Measurements from ENCODE around the gene C3orf38.
"Not testable (repeated sequence)": the region's sequence is repeated elsewhere in the genome, so short reads cannot be mapped to it uniquely, and the experiment has no call there.

The C3orf38 gene

GRCh38 chr3:88117683-88118082 lies 32.1 kb upstream of the C3orf38 start:
- DNase-seq (ENCODE audit: low read depth) = no peak
- TF ChIP-seq, protein P1, sequence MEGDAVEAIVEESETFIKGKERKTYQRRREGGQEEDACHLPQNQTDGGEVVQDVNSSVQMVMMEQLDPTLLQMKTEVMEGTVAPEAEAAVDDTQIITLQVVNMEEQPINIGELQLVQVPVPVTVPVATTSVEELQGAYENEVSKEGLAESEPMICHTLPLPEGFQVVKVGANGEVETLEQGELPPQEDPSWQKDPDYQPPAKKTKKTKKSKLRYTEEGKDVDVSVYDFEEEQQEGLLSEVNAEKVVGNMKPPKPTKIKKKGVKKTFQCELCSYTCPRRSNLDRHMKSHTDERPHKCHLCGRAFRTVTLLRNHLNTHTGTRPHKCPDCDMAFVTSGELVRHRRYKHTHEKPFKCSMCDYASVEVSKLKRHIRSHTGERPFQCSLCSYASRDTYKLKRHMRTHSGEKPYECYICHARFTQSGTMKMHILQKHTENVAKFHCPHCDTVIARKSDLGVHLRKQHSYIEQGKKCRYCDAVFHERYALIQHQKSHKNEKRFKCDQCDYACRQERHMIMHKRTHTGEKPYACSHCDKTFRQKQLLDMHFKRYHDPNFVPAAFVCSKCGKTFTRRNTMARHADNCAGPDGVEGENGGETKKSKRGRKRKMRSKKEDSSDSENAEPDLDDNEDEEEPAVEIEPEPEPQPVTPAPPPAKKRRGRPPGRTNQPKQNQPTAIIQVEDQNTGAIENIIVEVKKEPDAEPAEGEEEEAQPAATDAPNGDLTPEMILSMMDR (IDR thresholded peaks at IDR 0.05; ENCODE audit: low read depth, low read length, missing control alignments) = no peak
- in situ Hi-C loops (cut with HindIII; ENCODE audit: low sequenced_read_pairs) = no loop called here
- no peak overlapping the region for H3K4me3 ChIP-seq (ENCODE audit: low read depth, low read length)

DNA sequence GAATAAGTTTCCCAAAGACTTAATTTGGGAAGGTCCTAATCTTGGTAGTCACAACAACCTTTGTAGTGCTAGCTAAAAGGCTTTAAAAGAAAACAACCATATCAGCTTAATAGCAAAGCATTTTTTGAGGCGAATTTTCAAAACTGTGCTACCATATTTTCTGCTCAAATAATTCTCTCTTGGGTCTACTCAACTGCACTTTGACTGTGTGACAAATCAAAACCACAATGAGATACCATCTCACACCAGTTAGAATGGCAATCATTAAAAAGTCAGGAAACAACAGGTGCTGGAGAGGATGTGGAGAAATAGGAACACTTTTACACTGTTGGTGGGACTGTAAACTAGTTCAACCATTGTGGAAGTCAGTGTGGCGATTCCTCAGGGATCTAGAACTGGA lies 31.2 kb upstream of the C3orf38 start:
- in situ Hi-C loops (cut with HindIII; ENCODE audit: low sequenced_read_pairs) = not testable (repeated sequence)

GRCh38 chr3:88123526-88123925 lies 26.2 kb upstream of the C3orf38 start:
- no peak overlapping the region for H3K4me3 ChIP-seq (ENCODE audit: low read depth, low read length)
- DNase-seq (ENCODE audit: low read depth) = no peak
- TF ChIP-seq, protein P1 (IDR thresholded peaks at IDR 0.05; ENCODE audit: low read depth, low read length, missing control alignments) = no peak
- in situ Hi-C loops (cut with HindIII; ENCODE audit: low sequenced_read_pairs) = no loop called here

More for the DNA sequence above, 31.2 kb upstream of the C3orf38 start:
- not testable (repeated sequence) for H3K4me3 ChIP-seq (ENCODE audit: low read depth, low read length); DNase-seq (ENCODE audit: low read depth)

DNA sequence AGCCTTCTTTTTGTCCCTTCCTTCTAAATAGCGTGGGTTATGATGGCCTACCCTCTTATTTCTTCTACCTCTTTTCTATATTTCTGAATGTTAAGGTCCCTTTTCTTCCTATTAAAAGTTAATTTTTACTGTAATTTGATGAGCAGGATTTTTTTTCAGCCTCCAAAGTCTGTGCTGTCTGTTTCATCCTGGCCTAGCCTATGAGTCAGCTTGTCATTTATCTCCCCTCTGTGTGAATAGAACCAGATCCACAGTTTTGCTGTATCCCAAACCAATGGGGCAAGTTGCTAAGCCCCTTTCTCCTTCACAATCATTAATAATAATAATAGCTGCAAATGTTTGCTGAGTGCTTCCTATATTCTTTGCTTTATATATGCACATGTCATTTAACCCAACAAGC lies 18.1 kb upstream of the C3orf38 start:
- DNase-seq (ENCODE audit: low read depth) = no peak
- in situ Hi-C loops (cut with HindIII; ENCODE audit: low sequenced_read_pairs) = no loop called here
- TF ChIP-seq, protein P1 (IDR thresholded peaks at IDR 0.05; ENCODE audit: low read depth, low read length, missing control alignments) = no peak
- H3K4me3 ChIP-seq (ENCODE audit: low read depth, low read length) = no peak overlapping the region

GRCh38 chr3:88132894-88133293 lies 16.9 kb upstream of the C3orf38 start:
- H3K4me3 ChIP-seq (ENCODE audit: low read depth, low read length) = no peak overlapping the region
- DNase-seq (ENCODE audit: low read depth) = no peak
- TF ChIP-seq, protein P1 (IDR thresholded peaks at IDR 0.05; ENCODE audit: low read depth, low read length, missing control alignments) = no peak
- in situ Hi-C loops (cut with HindIII; ENCODE audit: low sequenced_read_pairs) = no loop called here

- in situ Hi-C loops (cut with HindIII; ENCODE audit: low sequenced_read_pairs) = no loop called here
- TF ChIP-seq, protein P1 (IDR thresholded peaks at IDR 0.05; ENCODE audit: low read depth, low read length, missing control alignments) = no peak
- no peak for DNase-seq (ENCODE audit: low read depth)
- H3K4me3 ChIP-seq (ENCODE audit: low read depth, low read length) = no peak overlapping the region
Measured at GRCh38 chr3:88133711-88134263, 16.0 kb upstream of the C3orf38 start.

DNA sequence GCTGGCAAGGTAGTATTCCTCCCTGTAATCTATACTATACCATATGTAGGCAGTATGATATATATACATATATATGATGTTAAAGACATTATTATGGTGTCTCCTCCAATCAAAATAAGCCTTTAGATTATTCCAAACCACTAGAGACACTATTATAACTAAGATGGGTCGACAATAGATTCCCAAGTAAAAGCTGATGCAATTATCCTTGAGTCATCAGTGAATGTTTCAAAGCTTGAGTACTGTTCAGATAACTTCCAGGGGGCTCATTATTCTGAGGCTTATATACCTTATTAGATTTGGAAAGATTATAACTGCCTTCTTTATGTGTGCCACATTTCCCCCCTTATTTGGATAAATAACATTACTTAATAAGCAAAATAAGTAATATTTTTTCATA lies 11.9 kb upstream of the C3orf38 start:
- DNase-seq (ENCODE audit: low read depth) = no peak
- in situ Hi-C loops (cut with HindIII; ENCODE audit: low sequenced_read_pairs) = no loop called here
- TF ChIP-seq, protein P1 (IDR thresholded peaks at IDR 0.05; ENCODE audit: low read depth, low read length, missing control alignments) = no peak
- no peak overlapping the region for H3K4me3 ChIP-seq (ENCODE audit: low read depth, low read length)
